Measurements from ENCODE around the gene ZNF778. TPM values are rescaled to one million over a fixed set of nuclear protein-coding genes. Genes with fewer than 3 reads are reported as not detected.
"Not testable (repeated sequence)": the region's sequence is repeated elsewhere in the genome, so short reads cannot be mapped to it uniquely, and the experiment has no call there.

Gene ZNF778
- polyA plus RNA-seq, 1 experiment = 5.5 TPM

GRCh38 chr16:89243664-89244063 is 26.2 kb downstream of the ZNF778 start:
- no peak for DNase-seq (ENCODE audit: low read depth)
- H3K4me3 ChIP-seq (ENCODE audit: low read depth, low read length) = no peak overlapping the region
- ChIA-PET POLR2A (no interaction called here), CTCF (no interaction called here)
- no peaks in the 10 kb centered on the region for H3K36me3 ChIP-seq (ENCODE audit: control insufficient read depth, insufficient read depth, low read length)
- no peaks in the 10 kb centered on the region for H3K27me3 ChIP-seq (ENCODE audit: control insufficient read depth, insufficient read depth, low read length)
- TF ChIP-seq CTCF (IDR thresholded peaks at IDR 0.05; ENCODE audit: insufficient read depth, low read depth, low read length) = no peak

- CTCF ChIA-PET; H3K27me3 ChIP-seq (ENCODE audit: control insufficient read depth, insufficient read depth, low read length); DNase-seq (ENCODE audit: low read depth); H3K4me3 ChIP-seq (ENCODE audit: low read depth, low read length); H3K36me3 ChIP-seq (ENCODE audit: control insufficient read depth, insufficient read depth, low read length): not testable (repeated sequence)
- POLR2A ChIA-PET = interaction anchor here (0.6 kb wide), 1 partner anchor 188 kb away, joined by 3 read pairs; no protein-coding TSS in a partner anchor
Measured at GRCh38 chr16:89244264-89244663, 26.8 kb downstream of the ZNF778 start.

- ChIA-PET CTCF (no interaction called here), POLR2A (no interaction called here)
- Histone ChIP-seq H3K36me3 (ENCODE audit: control insufficient read depth, insufficient read depth, low read length) (no peaks in the 10 kb centered on the region), H3K27me3 (ENCODE audit: control insufficient read depth, insufficient read depth, low read length) (no peaks in the 10 kb centered on the region), H3K4me3 (ENCODE audit: low read depth, low read length) (no peak overlapping the region)
- no peak for TF ChIP-seq CTCF (IDR thresholded peaks at IDR 0.05; ENCODE audit: insufficient read depth, low read depth, low read length)
- no peak for DNase-seq (ENCODE audit: low read depth)
Measured at GRCh38 chr16:89244754-89245153, 27.3 kb downstream of the ZNF778 start.

GRCh38 chr16:89246383-89246902 is 28.9 kb downstream of the ZNF778 start:
- ChIA-PET CTCF (interaction anchor here (1.0 to 1.7 kb wide), 3 partner anchors 20 to 262 kb away, joined by 3 to 4 read pairs (median 3); partner anchors contain the start of gene SPG7), POLR2A (no interaction called here)

GRCh38 chr16:89246903-89247733 is 29.6 kb downstream of the ZNF778 start:
- no peak for DNase-seq (ENCODE audit: low read depth)
- POLR2A ChIA-PET = interaction anchor here (0.5 kb wide), 1 partner anchor 8 kb away, joined by 4 read pairs; no protein-coding TSS in a partner anchor
- Histone ChIP-seq H3K36me3 (ENCODE audit: control insufficient read depth, insufficient read depth, low read length) (no peaks in the 10 kb centered on the region), H3K4me3 (ENCODE audit: low read depth, low read length) (peak overlapping the region; percentile 58), H3K27me3 (ENCODE audit: control insufficient read depth, insufficient read depth, low read length) (no peaks in the 10 kb centered on the region)
- TF ChIP-seq CTCF (IDR thresholded peaks at IDR 0.05; ENCODE audit: insufficient read depth, low read depth, low read length) = no peak
- CTCF ChIA-PET = interaction anchor here (1.0 to 1.7 kb wide), 3 partner anchors 19 to 261 kb away, joined by 3 to 4 read pairs (median 3); partner anchors contain the start of gene SPG7

More at GRCh38 chr16:89246383-89246902, 28.9 kb downstream of the ZNF778 start:
- TF ChIP-seq CTCF (IDR thresholded peaks at IDR 0.05; ENCODE audit: insufficient read depth, low read depth, low read length) = no peak
- Histone ChIP-seq H3K4me3 (ENCODE audit: low read depth, low read length) (peak overlapping the region; percentile 58), H3K36me3 (ENCODE audit: control insufficient read depth, insufficient read depth, low read length) (no peaks in the 10 kb centered on the region), H3K27me3 (ENCODE audit: control insufficient read depth, insufficient read depth, low read length) (no peaks in the 10 kb centered on the region)
- no peak for DNase-seq (ENCODE audit: low read depth)

- POLR2A ChIA-PET = not testable (repeated sequence)
Measured at GRCh38 chr16:89247734-89248075, 30.2 kb downstream of the ZNF778 start.

More at GRCh38 chr16:89247734-89248075, 30.2 kb downstream of the ZNF778 start:
- H3K36me3 ChIP-seq (ENCODE audit: control insufficient read depth, insufficient read depth, low read length); DNase-seq (ENCODE audit: low read depth); H3K27me3 ChIP-seq (ENCODE audit: control insufficient read depth, insufficient read depth, low read length): not testable (repeated sequence)
- peak overlapping the region; percentile 43 for H3K4me3 ChIP-seq (ENCODE audit: low read depth, low read length)
- CTCF ChIA-PET = interaction anchor here (1.3 to 1.7 kb wide), 2 partner anchors 18 to 61 kb away, joined by 3 to 4 read pairs; no protein-coding TSS in a partner anchor
